HL-60 (cell line): ENCODE data around the gene PARD3.

ENCODE experiments used
- DNase-seq, 2 experiments: peaks; one replicate each; pipeline ENCODE4 v3.0.0-alpha.2; 2010 to 2020; ENCODE audit warnings: low read depth in 1 of 2, low spot score in 1 of 2
- H3K27ac ChIP-seq: fragments of 250-450 bp; sonication (Bioruptor Pico); replicated peaks from 2 replicates; pipeline ENCODE4 v1.5.1; 2020; ENCODE audit warnings: mild to moderate bottlenecking, moderate library complexity
- H3K27me3 ChIP-seq: fragments of 250-450 bp; sonication (Bioruptor Pico); 2 replicates; pipeline ENCODE4 v1.5.1; 2021; ENCODE audit warnings: mild to moderate bottlenecking, moderate library complexity; ENCODE audit not compliant: insufficient read depth, poor library complexity, severe bottlenecking
- H3K4me3 ChIP-seq: replicated peaks from 2 replicates; pipeline ENCODE4 v1.5.1; 2011; ENCODE audit warnings: mild to moderate bottlenecking, control low read depth, low read length; ENCODE audit not compliant: insufficient read depth
- GABPA ChIP-seq: IDR thresholded peaks from 2 replicates; pipeline ENCODE4 v1.6.1; 2012; ENCODE audit warnings: low read depth
- POLR2AphosphoS5 ChIP-seq: IDR thresholded peaks from 2 replicates; pipeline ENCODE4 v1.6.1; 2012; ENCODE audit warnings: low read depth
- SPI1 ChIP-seq: IDR thresholded peaks from 2 replicates; pipeline ENCODE4 v1.6.1; 2012; ENCODE audit warnings: low read depth, mild to moderate bottlenecking, borderline replicate concordance
- TF ChIP-seq, protein P1 (sequence below): IDR thresholded peaks from one replicate; pipeline ENCODE4 v1.5.1; 2011; ENCODE audit warnings: low read length, control low read depth, inconsistent platforms; ENCODE audit not compliant: insufficient read depth
- TF ChIP-seq, protein P2 (sequence below): IDR thresholded peaks from 2 replicates; pipeline ENCODE4 v1.6.1; 2012; ENCODE audit warnings: low read depth; ENCODE audit not compliant: insufficient replicate concordance

The PARD3 gene

GRCh38 chr10:34666008-34666704 is 148.9 kb downstream of the PARD3 start:
- peak in 1 of 2 experiments; percentile 33 for DNase-seq
- Histone ChIP-seq H3K4me3 (no peak overlapping the region), H3K27me3 (no peaks in the 10 kb centered on the region), H3K27ac (no peak overlapping the region)
- TF ChIP-seq, protein P1, sequence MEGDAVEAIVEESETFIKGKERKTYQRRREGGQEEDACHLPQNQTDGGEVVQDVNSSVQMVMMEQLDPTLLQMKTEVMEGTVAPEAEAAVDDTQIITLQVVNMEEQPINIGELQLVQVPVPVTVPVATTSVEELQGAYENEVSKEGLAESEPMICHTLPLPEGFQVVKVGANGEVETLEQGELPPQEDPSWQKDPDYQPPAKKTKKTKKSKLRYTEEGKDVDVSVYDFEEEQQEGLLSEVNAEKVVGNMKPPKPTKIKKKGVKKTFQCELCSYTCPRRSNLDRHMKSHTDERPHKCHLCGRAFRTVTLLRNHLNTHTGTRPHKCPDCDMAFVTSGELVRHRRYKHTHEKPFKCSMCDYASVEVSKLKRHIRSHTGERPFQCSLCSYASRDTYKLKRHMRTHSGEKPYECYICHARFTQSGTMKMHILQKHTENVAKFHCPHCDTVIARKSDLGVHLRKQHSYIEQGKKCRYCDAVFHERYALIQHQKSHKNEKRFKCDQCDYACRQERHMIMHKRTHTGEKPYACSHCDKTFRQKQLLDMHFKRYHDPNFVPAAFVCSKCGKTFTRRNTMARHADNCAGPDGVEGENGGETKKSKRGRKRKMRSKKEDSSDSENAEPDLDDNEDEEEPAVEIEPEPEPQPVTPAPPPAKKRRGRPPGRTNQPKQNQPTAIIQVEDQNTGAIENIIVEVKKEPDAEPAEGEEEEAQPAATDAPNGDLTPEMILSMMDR, result peak; percentile 34
- no peak for TF ChIP-seq SPI1

DNA sequence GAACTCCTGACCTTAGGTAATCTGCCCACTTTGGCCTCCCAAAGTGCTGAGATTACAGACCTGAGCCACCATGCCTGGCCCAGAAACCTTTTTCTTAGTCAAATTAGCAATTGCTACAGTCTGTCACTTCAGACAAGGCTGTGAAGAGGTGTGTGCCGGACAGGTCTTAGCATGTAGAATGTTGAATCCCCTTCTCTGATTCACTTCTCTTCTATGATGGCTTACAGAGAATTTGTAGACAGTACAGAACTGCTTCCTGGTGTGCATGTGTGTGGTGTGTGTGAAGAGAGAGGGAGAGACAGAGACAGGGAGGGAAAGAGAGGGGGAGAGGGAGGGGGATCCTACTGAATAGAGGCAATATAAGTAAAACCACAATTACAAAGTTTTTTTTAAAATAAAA is 150.4 kb downstream of the PARD3 start:
- DNase-seq, result no peak
- Histone ChIP-seq H3K27ac (no peak overlapping the region), H3K4me3 (no peak overlapping the region), H3K27me3 (no peaks in the 10 kb centered on the region)
- TF ChIP-seq, protein P1, result no peak
- TF ChIP-seq GABPA (no peak), SPI1 (no peak), POLR2AphosphoS5 (no peak)
- TF ChIP-seq, protein P2, sequence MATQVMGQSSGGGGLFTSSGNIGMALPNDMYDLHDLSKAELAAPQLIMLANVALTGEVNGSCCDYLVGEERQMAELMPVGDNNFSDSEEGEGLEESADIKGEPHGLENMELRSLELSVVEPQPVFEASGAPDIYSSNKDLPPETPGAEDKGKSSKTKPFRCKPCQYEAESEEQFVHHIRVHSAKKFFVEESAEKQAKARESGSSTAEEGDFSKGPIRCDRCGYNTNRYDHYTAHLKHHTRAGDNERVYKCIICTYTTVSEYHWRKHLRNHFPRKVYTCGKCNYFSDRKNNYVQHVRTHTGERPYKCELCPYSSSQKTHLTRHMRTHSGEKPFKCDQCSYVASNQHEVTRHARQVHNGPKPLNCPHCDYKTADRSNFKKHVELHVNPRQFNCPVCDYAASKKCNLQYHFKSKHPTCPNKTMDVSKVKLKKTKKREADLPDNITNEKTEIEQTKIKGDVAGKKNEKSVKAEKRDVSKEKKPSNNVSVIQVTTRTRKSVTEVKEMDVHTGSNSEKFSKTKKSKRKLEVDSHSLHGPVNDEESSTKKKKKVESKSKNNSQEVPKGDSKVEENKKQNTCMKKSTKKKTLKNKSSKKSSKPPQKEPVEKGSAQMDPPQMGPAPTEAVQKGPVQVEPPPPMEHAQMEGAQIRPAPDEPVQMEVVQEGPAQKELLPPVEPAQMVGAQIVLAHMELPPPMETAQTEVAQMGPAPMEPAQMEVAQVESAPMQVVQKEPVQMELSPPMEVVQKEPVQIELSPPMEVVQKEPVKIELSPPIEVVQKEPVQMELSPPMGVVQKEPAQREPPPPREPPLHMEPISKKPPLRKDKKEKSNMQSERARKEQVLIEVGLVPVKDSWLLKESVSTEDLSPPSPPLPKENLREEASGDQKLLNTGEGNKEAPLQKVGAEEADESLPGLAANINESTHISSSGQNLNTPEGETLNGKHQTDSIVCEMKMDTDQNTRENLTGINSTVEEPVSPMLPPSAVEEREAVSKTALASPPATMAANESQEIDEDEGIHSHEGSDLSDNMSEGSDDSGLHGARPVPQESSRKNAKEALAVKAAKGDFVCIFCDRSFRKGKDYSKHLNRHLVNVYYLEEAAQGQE, result no peak

DNA sequence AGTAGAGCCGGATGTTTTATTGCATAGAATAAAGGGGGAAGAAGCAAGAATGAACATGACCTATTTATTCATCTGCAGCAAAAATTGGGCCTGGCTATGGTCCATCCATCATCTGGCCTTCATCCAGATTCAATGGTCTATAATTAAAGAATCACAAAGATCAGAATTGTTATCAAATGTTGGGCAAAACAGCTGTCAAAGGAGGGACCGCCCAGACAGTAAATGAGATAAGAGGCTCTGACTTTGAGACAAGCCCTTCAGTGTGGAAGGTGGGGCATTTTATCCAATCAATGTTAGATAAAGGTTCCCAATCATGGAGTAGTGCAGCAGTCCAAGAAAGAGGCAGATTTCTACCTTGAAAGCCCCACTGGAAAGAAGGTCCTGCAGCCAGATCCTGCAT is 153.5 kb downstream of the PARD3 start:
- H3K4me3 ChIP-seq, result no peak overlapping the region
- no peaks in the 10 kb centered on the region for H3K27me3 ChIP-seq
- no peak for DNase-seq
- no peak overlapping the region for H3K27ac ChIP-seq
- TF ChIP-seq, protein P1, result no peak
- no peak for TF ChIP-seq SPI1
- no peak for TF ChIP-seq GABPA
- TF ChIP-seq, protein P2, result no peak
- no peak for TF ChIP-seq POLR2AphosphoS5

GRCh38 chr10:34658934-34659333 is 156.2 kb downstream of the PARD3 start:
- Histone ChIP-seq H3K27me3 (no peaks in the 10 kb centered on the region), H3K4me3 (no peak overlapping the region), H3K27ac (no peak overlapping the region)
- no peak for DNase-seq
- TF ChIP-seq, protein P2, result no peak
- TF ChIP-seq SPI1 (no peak), GABPA (no peak), POLR2AphosphoS5 (no peak)
- TF ChIP-seq, protein P1, result no peak
